ENCODE measurements around the gene POLR3H. TPM values are rescaled to one million over a fixed set of nuclear protein-coding genes. Genes with fewer than 3 reads are reported as not detected.

POLR3H gene
- polyA plus RNA-seq, 1 donor (not counting 4 experiments of a cell fraction or from before 2014, with no cell fraction given): 44.7 TPM

DNA sequence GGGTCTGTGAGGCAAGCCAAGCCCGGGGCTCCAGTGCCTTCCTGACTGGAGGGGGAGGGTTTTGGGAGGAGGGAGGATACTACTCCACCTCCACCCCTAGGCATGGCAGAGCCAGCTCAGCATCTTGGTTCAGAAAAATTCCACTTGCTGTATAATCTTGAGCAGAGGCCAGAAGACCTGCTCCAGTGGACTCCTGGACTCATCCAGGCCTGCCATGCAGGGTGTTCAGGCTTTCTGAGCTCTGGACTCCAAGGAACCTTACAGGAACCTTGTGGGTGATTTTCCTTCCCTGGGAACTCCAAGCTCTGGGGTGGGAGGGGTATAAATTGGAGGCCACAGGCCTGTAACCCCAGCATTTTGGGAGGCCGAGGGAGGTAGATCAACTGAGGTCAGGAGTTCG is 26.0 kb upstream of the POLR3H start:
- no peak overlapping the region for H3K27ac ChIP-seq (ENCODE audit: control insufficient read depth, insufficient read depth, low read length)
- peaks cover 2% of the 10 kb centered on the region for H3K9me1 ChIP-seq (ENCODE audit: control insufficient read depth, extremely low read depth, insufficient read depth, low read length)
- no peak for TF ChIP-seq EZH2 (IDR thresholded peaks at IDR 0.05; ENCODE audit: low read length)
- TF ChIP-seq, protein P1, sequence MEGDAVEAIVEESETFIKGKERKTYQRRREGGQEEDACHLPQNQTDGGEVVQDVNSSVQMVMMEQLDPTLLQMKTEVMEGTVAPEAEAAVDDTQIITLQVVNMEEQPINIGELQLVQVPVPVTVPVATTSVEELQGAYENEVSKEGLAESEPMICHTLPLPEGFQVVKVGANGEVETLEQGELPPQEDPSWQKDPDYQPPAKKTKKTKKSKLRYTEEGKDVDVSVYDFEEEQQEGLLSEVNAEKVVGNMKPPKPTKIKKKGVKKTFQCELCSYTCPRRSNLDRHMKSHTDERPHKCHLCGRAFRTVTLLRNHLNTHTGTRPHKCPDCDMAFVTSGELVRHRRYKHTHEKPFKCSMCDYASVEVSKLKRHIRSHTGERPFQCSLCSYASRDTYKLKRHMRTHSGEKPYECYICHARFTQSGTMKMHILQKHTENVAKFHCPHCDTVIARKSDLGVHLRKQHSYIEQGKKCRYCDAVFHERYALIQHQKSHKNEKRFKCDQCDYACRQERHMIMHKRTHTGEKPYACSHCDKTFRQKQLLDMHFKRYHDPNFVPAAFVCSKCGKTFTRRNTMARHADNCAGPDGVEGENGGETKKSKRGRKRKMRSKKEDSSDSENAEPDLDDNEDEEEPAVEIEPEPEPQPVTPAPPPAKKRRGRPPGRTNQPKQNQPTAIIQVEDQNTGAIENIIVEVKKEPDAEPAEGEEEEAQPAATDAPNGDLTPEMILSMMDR (optimal IDR thresholded peaks at IDR 0.05 in 1 of 3, IDR thresholded peaks at IDR 0.05 in 1 of 3, conservative IDR thresholded peaks at IDR 0.05 in 1 of 3; ENCODE audit: extremely low read depth in 1 of 3, insufficient read depth in 2 of 3, low read length in 3 of 3): no peak
- FAIRE-seq (no peak), DNase-seq (ENCODE audit: low read depth, low spot score) (no peak)
- H3K4me2 ChIP-seq (ENCODE audit: control insufficient read depth, extremely low read depth, insufficient read depth, low read depth, low read length): no peak overlapping the region
- no peak overlapping the region for H2AFZ ChIP-seq (ENCODE audit: control insufficient read depth, low read length)
- H3K27me3 ChIP-seq (ENCODE audit: control insufficient read depth, extremely low read depth, insufficient read depth, low read length): no peaks in the 10 kb centered on the region
- H4K20me1 ChIP-seq (ENCODE audit: control insufficient read depth, extremely low read depth, insufficient read depth, low read length): no peaks in the 10 kb centered on the region
- no peak overlapping the region for H3K9ac ChIP-seq (ENCODE audit: control insufficient read depth, extremely low read depth, insufficient read depth, low read length)
- dilution Hi-C loops (cut with MboI; ENCODE audit: extremely low pct_ligation_motif_present, low sequenced_read_pairs): no loop called here
- no peaks in the 10 kb centered on the region for H3K79me2 ChIP-seq (ENCODE audit: control insufficient read depth, insufficient read depth, low read length)
- peaks cover 0 to under 1% of the 10 kb centered on the region in 2 experiments for H3K36me3 ChIP-seq (ENCODE audit: control insufficient read depth in 2 of 2, extremely low read depth in 1 of 2, insufficient read depth in 2 of 2, low read length in 2 of 2)
- peaks cover 5% of the 10 kb centered on the region for H3K4me1 ChIP-seq (ENCODE audit: control insufficient read depth, extremely low read depth, insufficient read depth, low read length)
- H3K4me3 ChIP-seq (ENCODE audit: control insufficient read depth in 2 of 3, extremely low read depth in 1 of 3, insufficient read depth in 2 of 3, low read depth in 1 of 3, low read length in 3 of 3): no peak overlapping the region
- H3K9me3 ChIP-seq (ENCODE audit: control insufficient read depth, low read depth, low read length): no peaks in the 10 kb centered on the region

DNA sequence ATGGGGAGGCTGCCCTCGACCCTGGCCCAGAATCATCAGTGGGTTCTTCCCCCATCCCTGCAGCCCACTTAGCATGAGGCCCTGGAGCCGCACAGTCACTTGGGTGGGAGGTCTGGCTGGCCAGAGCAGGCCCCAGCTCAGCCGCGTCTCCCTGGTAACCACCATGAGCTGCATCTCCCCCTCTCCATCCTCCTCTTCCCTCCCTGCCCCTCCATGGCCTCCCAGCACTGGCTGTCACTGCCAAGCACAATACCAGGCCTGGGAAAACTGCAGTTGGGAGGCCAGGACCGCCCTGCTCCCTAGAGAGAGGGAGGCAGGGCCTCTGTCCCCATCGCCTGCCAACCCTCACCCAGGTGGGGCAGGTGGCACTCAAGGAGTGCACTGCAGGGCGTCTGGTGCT is 24.5 kb upstream of the POLR3H start:
- DNase-seq (ENCODE audit: low read depth, low spot score) (no peak), FAIRE-seq (no peak)
- peaks cover 5% of the 10 kb centered on the region for H3K4me1 ChIP-seq (ENCODE audit: control insufficient read depth, extremely low read depth, insufficient read depth, low read length)
- peaks cover 2% of the 10 kb centered on the region for H3K9me1 ChIP-seq (ENCODE audit: control insufficient read depth, extremely low read depth, insufficient read depth, low read length)
- no peaks in the 10 kb centered on the region for H3K36me3 ChIP-seq (ENCODE audit: control insufficient read depth in 2 of 2, extremely low read depth in 1 of 2, insufficient read depth in 2 of 2, low read length in 2 of 2)
- H3K4me3 ChIP-seq (ENCODE audit: control insufficient read depth in 2 of 3, extremely low read depth in 1 of 3, insufficient read depth in 2 of 3, low read depth in 1 of 3, low read length in 3 of 3): no peak overlapping the region
- H3K27me3 ChIP-seq (ENCODE audit: control insufficient read depth, extremely low read depth, insufficient read depth, low read length): no peaks in the 10 kb centered on the region
- dilution Hi-C loops (cut with MboI; ENCODE audit: extremely low pct_ligation_motif_present, low sequenced_read_pairs): no loop called here
- H3K9ac ChIP-seq (ENCODE audit: control insufficient read depth, extremely low read depth, insufficient read depth, low read length): no peak overlapping the region
- no peak for TF ChIP-seq EZH2 (IDR thresholded peaks at IDR 0.05; ENCODE audit: low read length)
- TF ChIP-seq, protein P1 (optimal IDR thresholded peaks at IDR 0.05 in 1 of 3, IDR thresholded peaks at IDR 0.05 in 1 of 3, conservative IDR thresholded peaks at IDR 0.05 in 1 of 3; ENCODE audit: extremely low read depth in 1 of 3, insufficient read depth in 2 of 3, low read length in 3 of 3): no peak
- no peak overlapping the region for H2AFZ ChIP-seq (ENCODE audit: control insufficient read depth, low read length)
- H3K79me2 ChIP-seq (ENCODE audit: control insufficient read depth, insufficient read depth, low read length): no peaks in the 10 kb centered on the region
- no peaks in the 10 kb centered on the region for H3K9me3 ChIP-seq (ENCODE audit: control insufficient read depth, low read depth, low read length)
- H3K27ac ChIP-seq (ENCODE audit: control insufficient read depth, insufficient read depth, low read length): no peak overlapping the region
- no peak overlapping the region for H3K4me2 ChIP-seq (ENCODE audit: control insufficient read depth, extremely low read depth, insufficient read depth, low read depth, low read length)
- no peaks in the 10 kb centered on the region for H4K20me1 ChIP-seq (ENCODE audit: control insufficient read depth, extremely low read depth, insufficient read depth, low read length)
